Heart left ventricle (tissue), 13 donors: ENCODE measurements around the gene COL4A4.

Source experiments
- CTCF ChIP-seq, 12 donors: fragments of 200-600 bp; sonication (generic) in 4 of 12; IDR thresholded peaks; one replicate each; pipeline versions ENCODE4 v1.5.0 to v1.8.0; 2018 to 2022; ENCODE audit warnings: antibody characterized with exemption in 12 of 12, mild to moderate bottlenecking in 5 of 12
- POLR2A ChIP-seq, 2 donors: fragments of 450-650 bp; IDR thresholded peaks; one replicate each; pipeline ENCODE4 v1.6.1; 2017; ENCODE audit warnings: antibody characterized with exemption in 2 of 2, mild to moderate bottlenecking in 2 of 2, moderate library complexity in 2 of 2
- donor health status: ischemic (EF 13 %, LVEDD 7.1; RV severe dilation, severe dysfunction).
- donor health status: DM: no; HTN: yes; CAD: no.
- donor health status: DM: no; HTN: no; CAD: no.
- donor health status: ischemic (EF 25% LVEDD 6.9; RV normal size, moderate dysfunction).
- donor health status: ischemic (EF 25% LVEDD 5.7; RV mildly dilated, moderate dysfunction).
- donor health status: ischemic (EF 35%, LVEDD 5.7; RV mildly dilated, moderate dysfunction).
- donor health status: nonischemic (EF 11% LVEDD 7.7; RV severe dilation, severe dysfunction).
- donor health status: DM: yes; HTN: yes; CAD: no.
- donor health status: PGD.
- donor health status: ischemic (EF 29% LVEDD 5.4; RV normal size, mild dysfunction).
- donor health status: nonischemic (EF 23%, LVEDD 6.1; RV moderate dilation, normal function).

DNA sequence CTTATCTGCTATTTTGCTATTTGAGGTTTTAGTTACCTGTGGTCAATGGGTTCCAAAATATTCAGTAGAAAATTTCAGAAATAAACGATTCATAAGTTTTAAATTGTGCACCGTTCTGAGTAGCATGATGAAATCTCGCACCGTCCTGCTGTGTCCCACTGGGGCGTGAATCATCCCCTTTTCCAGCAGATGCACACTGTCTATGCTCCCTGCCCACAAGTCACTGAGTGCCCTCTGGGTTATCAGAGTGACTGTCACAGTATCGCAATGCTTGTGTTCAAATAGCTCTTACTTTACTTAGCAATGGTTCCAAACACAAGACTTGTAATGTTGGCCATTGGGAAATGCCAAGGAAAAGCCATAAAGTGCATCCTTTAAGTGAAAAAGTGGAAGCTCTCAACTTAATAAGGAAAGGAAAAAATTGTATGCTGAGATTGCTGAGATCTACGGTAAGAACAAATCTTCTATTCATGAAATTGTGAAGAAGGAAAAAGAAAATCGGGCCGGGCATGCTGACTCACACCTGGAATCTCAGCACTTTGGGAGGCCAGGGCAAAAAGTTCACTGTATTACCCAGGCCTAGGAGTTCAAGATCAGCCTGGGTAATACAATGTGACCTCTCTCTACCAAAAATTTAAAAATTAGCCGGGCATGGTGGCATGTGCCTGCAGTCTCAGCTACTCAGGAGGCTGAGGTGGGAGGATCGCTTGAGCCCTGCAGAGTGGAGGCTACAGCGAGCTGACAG is 13.8 kb upstream of the COL4A4 start:
- TF ChIP-seq CTCF (IDR thresholded peaks at IDR 0.05) = no peak
- TF ChIP-seq POLR2A (IDR thresholded peaks at IDR 0.05) = no peak
